HEK293 (cell line): ENCODE results near the gene MUSTN1.

Experiments used
- CTCF ChIA-PET: fragments of 350-600 bp; formaldehyde crosslinking; extraction: SDS; loops from one replicate; lab custom pipeline; 2021; ENCODE audit warnings: antibody characterized with exemption; lab: Yijun Ruan, JAX
- POLR2A ChIA-PET: fragments of 300-600 bp; formaldehyde crosslinking; extraction: SDS; loops from one replicate; lab custom pipeline; 2020; ENCODE audit warnings: antibody characterized with exemption, inconsistent platforms; lab: Yijun Ruan, JAX
- H3K27ac ChIP-seq: fragments of 200-500 bp; sonication (Bioruptor generic); 2 replicates; pipeline ENCODE4 v1.5.1; 2014; ENCODE audit warnings: low read depth, low read length, control low read depth, inconsistent platforms; ENCODE audit errors: extremely low read depth
- H3K36me3 ChIP-seq, 2 experiments: fragments of 200-500 bp in 1 of 2; sonication (Bioruptor generic) in 1 of 2; 1 replicate in 1 of 2; 2 replicates in 1 of 2; pipeline ENCODE4 v1.5.1; 2014 to 2017; ENCODE audit warnings: inconsistent platforms in 2 of 2, low read length in 2 of 2; ENCODE audit not compliant: control insufficient read depth in 2 of 2, insufficient read depth in 1 of 2
- H3K4me1 ChIP-seq: fragments of 200-500 bp; sonication (Bioruptor generic); 2 replicates; pipeline ENCODE4 v1.5.1; 2014; ENCODE audit warnings: mild to moderate bottlenecking, low read length, inconsistent platforms; ENCODE audit not compliant: control insufficient read depth, insufficient read depth
- H3K4me3 ChIP-seq: 2 replicates; pipeline ENCODE4 v1.5.1; 2011; ENCODE audit warnings: low read depth, mild to moderate bottlenecking, control low read depth, low read length, moderate library complexity
- H3K9me3 ChIP-seq: fragments of 200-500 bp; sonication (Bioruptor generic); 2 replicates; pipeline ENCODE4 v1.5.1; 2014; ENCODE audit warnings: low read depth, low read length, inconsistent platforms; ENCODE audit not compliant: control insufficient read depth, insufficient read depth
- HOXA7 ChIP-seq: sonication (generic); formaldehyde crosslinking; IDR thresholded peaks from 2 replicates; pipeline ENCODE4 v1.8.1; 2022; ENCODE audit warnings: missing genetic modification reagents, borderline replicate concordance
- HOXD13 ChIP-seq: sonication (generic); formaldehyde crosslinking; IDR thresholded peaks from 2 replicates; pipeline ENCODE4 v1.8.0; 2022; ENCODE audit warnings: missing genetic modification reagents, borderline replicate concordance
- IKZF3 ChIP-seq: fragments of 450-650 bp; IDR thresholded peaks from 2 replicates; pipeline ENCODE4 v1.5.0; 2018; ENCODE audit warnings: missing biosample characterization, mild to moderate bottlenecking, missing genetic modification characterization, moderate library complexity
- TCF7L2 ChIP-seq: IDR thresholded peaks from 2 replicates; pipeline ENCODE4 v1.6.1; 2011; ENCODE audit warnings: low read depth, mild to moderate bottlenecking, inconsistent platforms, low read length, moderate library complexity, borderline replicate concordance
- ZFP41 ChIP-seq: fragments of 450-650 bp; formaldehyde crosslinking; IDR thresholded peaks from 2 replicates; pipeline ENCODE4 v1.5.1; 2016; ENCODE audit warnings: missing biosample characterization, missing genetic modification characterization, borderline replicate concordance
- ZNF140 ChIP-seq: fragments of 450-650 bp; formaldehyde crosslinking; IDR thresholded peaks from 2 replicates; pipeline ENCODE4 v1.5.1; 2016; ENCODE audit warnings: missing biosample characterization, missing genetic modification characterization
- ZNF169 ChIP-seq: fragments of 450-650 bp; formaldehyde crosslinking; IDR thresholded peaks from 2 replicates; pipeline ENCODE4 v1.5.1; 2016; ENCODE audit warnings: missing biosample characterization, missing genetic modification characterization
- ZNF174 ChIP-seq: fragments of 450-650 bp; formaldehyde crosslinking; IDR thresholded peaks from 2 replicates; pipeline ENCODE4 v1.5.0; 2017; ENCODE audit warnings: missing biosample characterization, mild to moderate bottlenecking, missing genetic modification characterization
- ZNF24 ChIP-seq: fragments of 450-650 bp; formaldehyde crosslinking; IDR thresholded peaks from 2 replicates; pipeline ENCODE4 v1.5.1; 2016; ENCODE audit warnings: missing biosample characterization, missing genetic modification characterization
- ZNF266 ChIP-seq: fragments of 450-650 bp; formaldehyde crosslinking; IDR thresholded peaks from 2 replicates; pipeline ENCODE4 v1.5.1; 2016; ENCODE audit warnings: missing biosample characterization, missing genetic modification characterization, low read depth
- ZNF426 ChIP-seq: fragments of 450-650 bp; formaldehyde crosslinking; IDR thresholded peaks from 2 replicates; pipeline ENCODE4 v1.5.1; 2017; ENCODE audit warnings: missing biosample characterization, missing genetic modification characterization, mild to moderate bottlenecking, inconsistent platforms, moderate library complexity
- ZNF558 ChIP-seq: fragments of 450-650 bp; formaldehyde crosslinking; IDR thresholded peaks from 2 replicates; pipeline ENCODE4 v1.5.1; 2016; ENCODE audit warnings: missing biosample characterization, missing genetic modification characterization
- ZNF623 ChIP-seq: fragments of 450-650 bp; formaldehyde crosslinking; IDR thresholded peaks from 2 replicates; pipeline ENCODE4 v1.5.1; 2016; ENCODE audit warnings: missing biosample characterization, missing genetic modification characterization
- ZNF629 ChIP-seq: fragments of 450-650 bp; formaldehyde crosslinking; IDR thresholded peaks from 2 replicates; pipeline ENCODE4 v1.5.1; 2017; ENCODE audit warnings: missing biosample characterization, missing genetic modification characterization
- ZNF658 ChIP-seq: fragments of 450-650 bp; formaldehyde crosslinking; IDR thresholded peaks from 2 replicates; pipeline ENCODE4; 2016; ENCODE audit warnings: missing biosample characterization, missing genetic modification characterization
- ZNF707 ChIP-seq: fragments of 450-650 bp; formaldehyde crosslinking; IDR thresholded peaks from 2 replicates; pipeline ENCODE4 v1.5.1; 2016; ENCODE audit warnings: missing biosample characterization, missing genetic modification characterization
- ZSCAN23 ChIP-seq: fragments of 450-650 bp; formaldehyde crosslinking; IDR thresholded peaks from 2 replicates; pipeline ENCODE4 v1.5.1; 2016; ENCODE audit warnings: missing biosample characterization, missing genetic modification characterization
- TF ChIP-seq, protein P1 (sequence below): fragments of 450-650 bp; formaldehyde crosslinking; IDR thresholded peaks from 2 replicates; pipeline ENCODE4 v1.5.1; 2016; ENCODE audit warnings: missing biosample characterization, missing genetic modification characterization
- TF ChIP-seq, protein P2 (sequence below): fragments of 450-650 bp; formaldehyde crosslinking; IDR thresholded peaks from 2 replicates; pipeline ENCODE4 v1.5.1; 2016; ENCODE audit warnings: missing biosample characterization, missing genetic modification characterization
- TF ChIP-seq, protein P3 (sequence below): fragments of 450-650 bp; formaldehyde crosslinking; IDR thresholded peaks from 2 replicates; pipeline ENCODE4 v1.5.1; 2016; ENCODE audit warnings: missing biosample characterization, missing genetic modification characterization
- TF ChIP-seq, protein P4 (sequence below): IDR thresholded peaks from 2 replicates; pipeline ENCODE4 v1.6.1; 2011; ENCODE audit warnings: mild to moderate bottlenecking, low read depth, low read length, borderline replicate concordance
- TF ChIP-seq, protein P5 (sequence below): fragments of 450-650 bp; formaldehyde crosslinking; IDR thresholded peaks from 2 replicates; pipeline ENCODE4 v1.5.1; 2016; ENCODE audit warnings: missing biosample characterization, missing genetic modification characterization

The MUSTN1 gene

DNA sequence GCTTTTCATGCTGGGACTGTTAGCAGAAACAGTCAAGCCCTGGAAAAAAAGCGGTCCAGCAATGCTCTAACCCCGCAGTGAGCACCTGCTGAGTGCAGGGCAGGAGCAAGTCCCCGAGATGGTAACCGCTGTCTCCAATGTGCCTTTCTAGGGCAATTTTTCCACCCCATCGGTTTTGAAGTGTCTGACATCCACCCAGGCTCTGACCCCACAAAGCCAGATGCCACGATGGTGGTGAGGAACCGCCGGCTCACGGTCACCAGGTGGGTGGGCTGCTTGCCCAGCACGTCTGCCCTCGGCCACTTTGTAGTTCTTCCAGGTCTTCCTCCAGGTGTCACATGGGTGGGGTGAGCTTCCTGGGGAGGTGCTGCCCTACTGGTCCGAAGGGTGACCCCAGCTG, 43.5 kb downstream of the MUSTN1 start (continued):
- TF ChIP-seq, protein P1, sequence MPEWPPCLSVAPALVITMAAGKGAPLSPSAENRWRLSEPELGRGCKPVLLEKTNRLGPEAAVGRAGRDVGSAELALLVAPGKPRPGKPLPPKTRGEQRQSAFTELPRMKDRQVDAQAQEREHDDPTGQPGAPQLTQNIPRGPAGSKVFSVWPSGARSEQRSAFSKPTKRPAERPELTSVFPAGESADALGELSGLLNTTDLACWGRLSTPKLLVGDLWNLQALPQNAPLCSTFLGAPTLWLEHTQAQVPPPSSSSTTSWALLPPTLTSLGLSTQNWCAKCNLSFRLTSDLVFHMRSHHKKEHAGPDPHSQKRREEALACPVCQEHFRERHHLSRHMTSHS (tag by site-specific recombination) = no peak
- TF ChIP-seq ZFP41 (tag by site-specific recombination) (no peak), ZNF174 (tag by site-specific recombination) (no peak), ZNF707 (tag by site-specific recombination) (no peak), ZNF169 (tag by site-specific recombination) (no peak), IKZF3 (tag by site-specific recombination) (no peak), ZNF623 (tag by site-specific recombination) (no peak), ZNF558 (tag by site-specific recombination) (no peak), ZNF140 (no peak)
- TF ChIP-seq, protein P2, sequence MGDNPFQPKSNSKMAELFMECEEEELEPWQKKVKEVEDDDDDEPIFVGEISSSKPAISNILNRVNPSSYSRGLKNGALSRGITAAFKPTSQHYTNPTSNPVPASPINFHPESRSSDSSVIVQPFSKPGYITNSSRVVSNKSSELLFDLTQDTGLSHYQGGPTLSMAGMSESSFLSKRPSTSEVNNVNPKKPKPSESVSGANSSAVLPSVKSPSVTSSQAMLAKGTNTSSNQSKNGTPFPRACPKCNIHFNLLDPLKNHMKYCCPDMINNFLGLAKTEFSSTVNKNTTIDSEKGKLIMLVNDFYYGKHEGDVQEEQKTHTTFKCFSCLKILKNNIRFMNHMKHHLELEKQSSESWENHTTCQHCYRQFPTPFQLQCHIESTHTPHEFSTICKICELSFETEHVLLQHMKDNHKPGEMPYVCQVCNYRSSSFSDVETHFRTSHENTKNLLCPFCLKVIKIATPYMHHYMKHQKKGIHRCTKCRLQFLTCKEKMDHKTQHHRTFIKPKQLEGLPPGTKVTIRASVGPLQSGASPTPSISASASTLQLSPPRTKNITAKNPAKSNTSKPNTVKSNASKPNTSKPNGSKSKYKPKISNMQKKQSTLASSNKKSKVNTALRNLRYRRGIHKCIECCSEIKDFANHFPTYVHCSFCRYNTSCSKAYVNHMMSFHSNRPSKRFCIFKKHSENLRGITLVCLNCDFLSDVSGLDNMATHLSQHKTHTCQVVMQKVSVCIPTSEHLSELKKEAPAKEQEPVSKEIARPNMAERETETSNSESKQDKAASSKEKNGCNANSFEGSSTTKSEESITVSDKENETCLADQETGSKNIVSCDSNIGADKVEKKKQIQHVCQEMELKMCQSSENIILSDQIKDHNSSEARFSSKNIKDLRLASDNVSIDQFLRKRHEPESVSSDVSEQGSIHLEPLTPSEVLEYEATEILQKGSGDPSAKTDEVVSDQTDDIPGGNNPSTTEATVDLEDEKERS (tag by site-specific recombination) = no peak
- TF ChIP-seq, protein P3, sequence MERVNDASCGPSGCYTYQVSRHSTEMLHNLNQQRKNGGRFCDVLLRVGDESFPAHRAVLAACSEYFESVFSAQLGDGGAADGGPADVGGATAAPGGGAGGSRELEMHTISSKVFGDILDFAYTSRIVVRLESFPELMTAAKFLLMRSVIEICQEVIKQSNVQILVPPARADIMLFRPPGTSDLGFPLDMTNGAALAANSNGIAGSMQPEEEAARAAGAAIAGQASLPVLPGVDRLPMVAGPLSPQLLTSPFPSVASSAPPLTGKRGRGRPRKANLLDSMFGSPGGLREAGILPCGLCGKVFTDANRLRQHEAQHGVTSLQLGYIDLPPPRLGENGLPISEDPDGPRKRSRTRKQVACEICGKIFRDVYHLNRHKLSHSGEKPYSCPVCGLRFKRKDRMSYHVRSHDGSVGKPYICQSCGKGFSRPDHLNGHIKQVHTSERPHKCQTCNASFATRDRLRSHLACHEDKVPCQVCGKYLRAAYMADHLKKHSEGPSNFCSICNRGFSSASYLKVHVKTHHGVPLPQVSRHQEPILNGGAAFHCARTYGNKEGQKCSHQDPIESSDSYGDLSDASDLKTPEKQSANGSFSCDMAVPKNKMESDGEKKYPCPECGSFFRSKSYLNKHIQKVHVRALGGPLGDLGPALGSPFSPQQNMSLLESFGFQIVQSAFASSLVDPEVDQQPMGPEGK (tag by site-specific recombination) = no peak

DNA sequence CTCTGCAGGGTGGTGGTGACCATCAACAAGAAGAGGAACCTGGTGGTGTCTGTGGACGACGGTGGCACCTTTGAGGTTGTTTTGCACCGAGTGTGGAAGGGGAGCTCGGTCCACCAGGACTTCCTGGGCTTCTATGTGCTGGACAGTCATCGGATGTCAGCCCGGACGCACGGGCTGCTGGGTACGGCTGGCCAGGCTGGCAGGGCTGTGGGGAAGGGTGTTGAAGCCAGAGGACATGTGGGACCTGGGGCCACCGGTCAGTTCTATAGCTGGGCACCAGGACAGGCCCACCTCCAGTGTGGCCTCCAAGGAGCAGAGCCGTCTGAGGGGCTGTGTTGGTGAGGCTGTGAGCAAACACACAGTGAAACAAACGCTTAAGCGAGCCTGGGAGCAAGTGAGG, 44.1 kb downstream of the MUSTN1 start:
- Histone ChIP-seq H3K9me3 (no peaks in the 10 kb centered on the region), H3K4me3 (no peak overlapping the region), H3K4me1 (no peaks in the 10 kb centered on the region)
- CTCF ChIA-PET = interaction anchor here (0.6 to 1.5 kb wide), 2 partner anchors 8 to 93 kb away, joined by 3 to 5 read pairs; no protein-coding TSS in a partner anchor
- POLR2A ChIA-PET = no interaction called here
- TF ChIP-seq ZNF426 (no peak), ZNF266 (tag by site-specific recombination) (no peak), TCF7L2 (no peak), ZSCAN23 (tag by site-specific recombination) (no peak), HOXA7 (no peak), ZNF24 (tag by site-specific recombination) (no peak), ZNF629 (tag by site-specific recombination) (no peak), ZNF658 (tag by site-specific recombination) (no peak), HOXD13 (no peak)
- TF ChIP-seq, protein P4, sequence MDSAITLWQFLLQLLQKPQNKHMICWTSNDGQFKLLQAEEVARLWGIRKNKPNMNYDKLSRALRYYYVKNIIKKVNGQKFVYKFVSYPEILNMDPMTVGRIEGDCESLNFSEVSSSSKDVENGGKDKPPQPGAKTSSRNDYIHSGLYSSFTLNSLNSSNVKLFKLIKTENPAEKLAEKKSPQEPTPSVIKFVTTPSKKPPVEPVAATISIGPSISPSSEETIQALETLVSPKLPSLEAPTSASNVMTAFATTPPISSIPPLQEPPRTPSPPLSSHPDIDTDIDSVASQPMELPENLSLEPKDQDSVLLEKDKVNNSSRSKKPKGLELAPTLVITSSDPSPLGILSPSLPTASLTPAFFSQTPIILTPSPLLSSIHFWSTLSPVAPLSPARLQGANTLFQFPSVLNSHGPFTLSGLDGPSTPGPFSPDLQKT = no peak
- TF ChIP-seq, protein P5, sequence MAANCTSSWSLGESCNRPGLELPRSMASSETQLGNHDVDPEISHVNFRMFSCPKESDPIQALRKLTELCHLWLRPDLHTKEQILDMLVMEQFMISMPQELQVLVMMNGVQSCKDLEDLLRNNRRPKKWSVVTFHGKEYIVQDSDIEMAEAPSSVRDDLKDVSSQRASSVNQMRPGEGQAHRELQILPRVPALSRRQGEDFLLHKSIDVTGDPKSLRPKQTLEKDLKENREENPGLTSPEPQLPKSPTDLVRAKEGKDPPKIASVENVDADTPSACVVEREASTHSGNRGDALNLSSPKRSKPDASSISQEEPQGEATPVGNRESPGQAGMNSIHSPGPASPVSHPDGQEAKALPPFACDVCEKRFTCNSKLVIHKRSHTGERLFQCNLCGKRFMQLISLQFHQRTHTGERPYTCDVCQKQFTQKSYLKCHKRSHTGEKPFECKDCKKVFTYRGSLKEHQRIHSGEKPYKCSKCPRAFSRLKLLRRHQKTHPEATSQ = no peak
- TF ChIP-seq, all 188 proteins: peak for 0
- H3K36me3 ChIP-seq = no peaks in the 10 kb centered on the region
- H3K27ac ChIP-seq = no peak overlapping the region
